ENCODE measurements around the gene MICALL2.

MICALL2 gene

DNA sequence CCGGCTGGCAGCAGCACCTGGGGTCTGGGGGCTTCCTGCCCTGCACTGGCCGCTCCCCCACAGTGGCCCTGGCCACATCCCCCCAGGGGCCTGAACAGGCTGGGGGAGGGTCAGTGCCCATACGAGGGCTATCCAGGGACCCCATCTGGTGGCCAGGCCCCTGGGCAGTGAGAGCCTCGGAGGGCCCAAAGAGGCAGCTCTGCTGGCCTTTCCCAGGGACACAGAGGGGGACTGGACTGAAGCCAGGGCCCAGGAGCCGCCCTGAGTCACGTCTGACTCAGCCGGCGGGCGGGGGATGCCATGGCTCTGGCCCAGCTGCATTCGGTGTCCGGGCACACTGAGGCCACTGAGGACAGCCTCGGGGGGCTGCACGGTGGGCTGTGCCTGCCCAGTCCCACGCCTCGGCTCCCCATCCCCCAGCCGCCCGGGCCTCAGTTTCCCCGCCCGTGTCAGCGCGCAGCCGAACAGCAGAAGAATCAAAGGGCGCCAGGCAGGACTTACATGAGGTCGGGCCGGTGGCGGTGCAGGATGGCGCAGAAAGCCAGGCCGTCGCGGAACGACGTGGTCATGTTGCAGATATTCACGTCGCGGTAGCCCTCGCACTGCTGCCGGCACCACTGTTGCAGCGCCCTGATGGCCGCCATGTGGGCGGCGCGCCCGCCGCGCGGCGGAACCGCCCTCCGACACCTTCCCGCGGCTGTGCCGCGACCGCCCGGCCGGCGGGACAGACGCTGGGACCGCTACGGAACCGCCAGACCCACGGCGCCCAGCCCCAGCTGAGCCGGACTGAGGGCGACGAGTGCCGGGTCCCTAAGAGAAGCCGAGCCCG lies at the start of gene MICALL2:
TSS of gene MICALL2 (minus strand) at position 788 of the 829 bp plus-strand sequence. CDS start at position 644, 144 bp downstream.
- Histone ChIP-seq H3K36me3 (ENCODE audit: control insufficient read depth, insufficient read depth, low read length, severe bottlenecking) (no peaks in the 10 kb centered on the region), H3K9ac (ENCODE audit: low read length) (peak within 1 kb of the TSS; percentile 95), H3K4me1 (ENCODE audit: control insufficient read depth, insufficient read depth, low read length) (peaks cover 53% of the 10 kb centered on the region), H3K4me3 (ENCODE audit: low read length) (peak within 1 kb of the TSS; percentile 89), H3K27me3 (replicated peaks; ENCODE audit: control insufficient read depth, insufficient read depth, low read length) (no peaks in the 10 kb centered on the region), H3K9me3 (ENCODE audit: control insufficient read depth, low read length) (no peaks in the 10 kb centered on the region)
- DNase-seq (ENCODE audit: low read depth), result peak; percentile 95

DNA sequence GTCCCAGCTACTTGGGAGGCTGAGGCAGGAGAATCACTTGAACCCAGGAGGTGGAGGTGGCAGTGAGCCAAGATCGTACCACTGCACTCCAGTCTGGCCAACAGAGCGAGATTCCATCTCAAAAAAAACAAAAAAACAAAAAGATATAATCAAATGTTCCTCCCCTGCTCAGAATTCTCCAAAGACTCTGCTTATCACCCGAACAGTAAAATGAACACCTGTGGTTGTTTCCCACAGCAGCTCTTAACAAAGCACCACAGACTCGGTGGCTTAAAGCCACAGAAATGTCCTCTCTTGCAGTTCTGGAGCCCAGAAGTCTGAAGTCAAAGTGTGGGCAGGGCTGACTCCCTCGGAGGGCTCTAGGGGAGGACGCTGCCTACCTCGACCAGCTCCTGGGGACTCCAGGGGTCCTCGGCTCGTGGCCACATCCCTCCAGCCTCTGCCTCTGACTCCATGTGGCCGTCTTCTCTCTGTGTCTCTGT lies 49.0 kb upstream of the MICALL2 start:
- H3K36me3 ChIP-seq (ENCODE audit: control insufficient read depth, insufficient read depth, low read length, severe bottlenecking), result no peaks in the 10 kb centered on the region
- no peak for DNase-seq (ENCODE audit: low read depth)
- H3K27me3 ChIP-seq (replicated peaks; ENCODE audit: control insufficient read depth, insufficient read depth, low read length), result no peaks in the 10 kb centered on the region
- H3K4me1 ChIP-seq (ENCODE audit: control insufficient read depth, insufficient read depth, low read length), result peaks cover 3% of the 10 kb centered on the region
- no peak overlapping the region for H3K9ac ChIP-seq (ENCODE audit: low read length)
- no peaks in the 10 kb centered on the region for H3K9me3 ChIP-seq (ENCODE audit: control insufficient read depth, low read length)
- no peak overlapping the region for H3K4me3 ChIP-seq (ENCODE audit: low read length)

DNA sequence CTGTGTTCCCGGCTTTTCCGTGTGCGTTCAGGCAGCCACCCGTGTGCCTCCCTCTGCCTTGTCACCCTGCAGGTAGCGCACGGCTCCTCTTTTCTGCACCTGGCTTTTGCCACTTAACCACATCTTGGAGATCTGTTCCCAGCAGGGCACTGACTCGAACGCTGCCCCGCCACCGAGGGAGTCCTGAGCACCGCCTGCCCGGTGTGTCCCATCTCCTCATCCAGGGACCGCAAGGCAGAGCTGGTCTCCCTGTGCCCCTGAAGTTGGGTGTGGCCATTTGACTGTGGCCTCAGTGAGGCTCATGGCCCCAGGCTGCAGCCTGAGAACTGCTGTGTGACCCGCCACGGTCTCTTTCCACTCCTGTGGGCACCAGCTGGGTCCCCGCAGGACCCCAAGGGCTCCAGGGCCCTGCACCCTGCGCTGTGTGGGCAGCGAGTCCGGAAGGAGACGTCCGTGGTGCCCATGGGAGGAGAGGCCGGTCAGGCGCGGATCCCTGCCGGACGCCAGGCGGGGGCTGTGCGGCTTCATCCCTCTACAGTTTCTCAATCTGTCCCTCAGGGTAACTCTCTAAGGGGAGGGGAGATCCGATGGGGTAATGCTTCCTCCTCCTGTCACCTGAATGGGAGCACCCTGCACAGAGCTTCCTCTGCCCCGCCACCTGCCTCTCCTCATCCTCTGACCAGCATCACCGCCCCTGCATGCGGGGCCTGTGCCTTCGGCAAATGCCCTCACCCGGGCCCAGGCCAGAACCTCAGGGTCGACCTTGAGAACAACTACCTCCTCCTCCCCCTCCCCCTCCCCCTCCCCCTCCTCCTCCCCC lies 46.7 kb upstream of the MICALL2 start:
- no peak for DNase-seq (ENCODE audit: low read depth)
- no peak overlapping the region for H3K9ac ChIP-seq (ENCODE audit: low read length)
- H3K36me3 ChIP-seq (ENCODE audit: control insufficient read depth, insufficient read depth, low read length, severe bottlenecking), result peaks cover 5% of the 10 kb centered on the region
- no peak overlapping the region for H3K4me3 ChIP-seq (ENCODE audit: low read length)
- H3K27me3 ChIP-seq (replicated peaks; ENCODE audit: control insufficient read depth, insufficient read depth, low read length), result no peaks in the 10 kb centered on the region
- H3K9me3 ChIP-seq (ENCODE audit: control insufficient read depth, low read length), result no peaks in the 10 kb centered on the region
- H3K4me1 ChIP-seq (ENCODE audit: control insufficient read depth, insufficient read depth, low read length), result peaks cover 12% of the 10 kb centered on the region

DNA sequence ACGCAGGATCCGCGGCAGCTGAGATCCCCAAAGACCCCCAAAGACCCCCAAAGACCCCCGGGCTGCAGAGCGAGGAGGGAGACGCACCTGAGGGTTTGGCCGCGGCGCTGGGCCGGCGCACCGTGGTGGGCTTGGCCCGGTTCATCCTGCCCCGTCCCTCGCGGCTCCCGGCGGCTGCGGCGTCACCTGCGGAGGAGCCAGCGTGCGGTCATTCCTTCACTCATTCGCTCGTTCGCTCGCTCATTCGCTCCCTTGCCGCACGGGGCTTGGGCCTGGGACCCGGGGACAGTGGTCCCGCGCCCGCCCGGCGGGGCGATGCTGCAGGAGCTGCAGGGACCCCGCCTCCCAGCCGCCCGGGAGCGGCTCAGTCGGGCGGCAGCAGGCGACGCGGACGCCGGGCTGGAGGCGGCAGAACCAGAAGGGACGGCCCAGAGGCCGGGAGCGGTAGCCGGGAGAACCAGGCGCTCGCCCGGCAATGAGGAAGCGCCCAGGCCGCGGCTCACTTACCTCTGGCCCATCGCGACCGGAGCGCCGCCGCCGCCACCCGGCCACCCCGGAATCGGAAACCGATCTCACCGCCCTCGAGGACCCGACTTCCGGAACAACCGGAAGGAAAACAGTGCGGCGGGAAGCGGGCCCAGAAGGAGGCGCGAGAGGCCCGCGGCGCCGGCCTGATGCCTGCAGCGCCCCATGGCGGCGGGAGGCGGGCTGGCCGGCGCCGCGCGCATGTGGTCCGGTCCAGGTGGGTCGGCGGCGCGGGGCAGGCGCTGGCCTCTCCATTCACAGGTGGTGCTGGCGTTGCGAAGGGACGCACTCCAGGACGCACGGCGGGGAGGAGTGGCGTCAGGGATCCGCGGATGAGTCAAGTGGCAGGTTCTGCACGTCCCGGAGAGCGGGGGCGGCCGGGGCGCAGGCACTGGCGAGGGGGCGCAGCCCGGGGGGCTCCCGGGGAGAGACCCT lies 44.8 kb upstream of the MICALL2 start, which contains the start of gene INTS1:
TSS of gene INTS1 (minus strand) at position 574 of the 960 bp plus-strand sequence. CDS start at position 145, 429 bp downstream.
- Histone ChIP-seq H3K4me1 (ENCODE audit: control insufficient read depth, insufficient read depth, low read length) (peaks cover 12% of the 10 kb centered on the region), H3K9me3 (ENCODE audit: control insufficient read depth, low read length) (no peaks in the 10 kb centered on the region), H3K4me3 (ENCODE audit: low read length) (peak within 1 kb of the TSS; percentile 88), H3K36me3 (ENCODE audit: control insufficient read depth, insufficient read depth, low read length, severe bottlenecking) (peaks cover 19% of the 10 kb centered on the region), H3K9ac (ENCODE audit: low read length) (peak within 1 kb of the TSS; percentile 87), H3K27me3 (replicated peaks; ENCODE audit: control insufficient read depth, insufficient read depth, low read length) (no peaks in the 10 kb centered on the region)
- DNase-seq (ENCODE audit: low read depth), result peak; percentile 98

DNA sequence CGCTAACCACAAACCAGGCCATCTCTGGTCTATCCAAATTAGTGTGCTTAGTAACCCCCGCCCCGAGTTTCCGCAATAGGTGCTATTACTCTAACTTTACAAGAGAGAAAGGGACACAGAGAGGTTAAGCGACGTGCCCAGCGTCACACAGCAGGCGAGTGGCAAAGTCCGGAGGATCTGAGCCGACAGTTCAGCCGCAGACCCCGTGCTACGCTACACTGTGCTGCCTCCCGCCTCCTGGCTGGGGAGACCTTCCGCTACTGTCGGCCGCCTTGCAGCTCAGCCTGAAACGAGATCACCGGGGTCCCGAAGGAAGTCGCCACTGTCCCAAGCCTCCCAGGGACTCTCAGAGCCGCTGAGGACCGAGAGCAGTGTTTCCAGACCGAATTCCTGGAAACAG lies 44.1 kb upstream of the MICALL2 start:
- Histone ChIP-seq H3K4me1 (ENCODE audit: control insufficient read depth, insufficient read depth, low read length) (peaks cover 12% of the 10 kb centered on the region), H3K9ac (ENCODE audit: low read length) (peak overlapping the region; percentile 87), H3K36me3 (ENCODE audit: control insufficient read depth, insufficient read depth, low read length, severe bottlenecking) (peaks cover 19% of the 10 kb centered on the region), H3K27me3 (replicated peaks; ENCODE audit: control insufficient read depth, insufficient read depth, low read length) (no peaks in the 10 kb centered on the region), H3K4me3 (ENCODE audit: low read length) (peak overlapping the region; percentile 88), H3K9me3 (ENCODE audit: control insufficient read depth, low read length) (no peaks in the 10 kb centered on the region)
- no peak for DNase-seq (ENCODE audit: low read depth)

DNA sequence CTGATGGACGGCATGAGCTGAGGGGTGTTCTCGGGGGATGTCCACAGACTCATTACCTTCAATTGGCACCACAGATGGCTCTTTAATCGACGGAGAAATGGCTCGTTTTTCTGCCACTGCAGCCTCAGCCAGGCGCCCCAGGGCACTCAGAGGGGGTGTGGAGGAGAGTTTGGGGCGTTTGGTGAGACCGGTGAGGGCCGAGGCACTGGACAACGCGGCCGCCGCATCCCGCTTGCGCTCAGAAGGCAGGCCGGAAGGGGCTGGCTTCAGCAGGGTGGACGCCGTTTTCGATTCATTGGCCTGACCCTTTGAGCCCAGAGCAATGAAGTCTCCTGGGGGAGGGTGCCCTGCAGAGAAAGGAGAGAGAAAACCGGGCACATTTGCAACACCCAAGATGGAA lies 43.6 kb upstream of the MICALL2 start:
- peak overlapping the region; percentile 88 for H3K4me3 ChIP-seq (ENCODE audit: low read length)
- DNase-seq (ENCODE audit: low read depth), result no peak
- H3K27me3 ChIP-seq (replicated peaks; ENCODE audit: control insufficient read depth, insufficient read depth, low read length), result no peaks in the 10 kb centered on the region
- peaks cover 24% of the 10 kb centered on the region for H3K36me3 ChIP-seq (ENCODE audit: control insufficient read depth, insufficient read depth, low read length, severe bottlenecking)
- peak overlapping the region; percentile 87 for H3K9ac ChIP-seq (ENCODE audit: low read length)
- H3K9me3 ChIP-seq (ENCODE audit: control insufficient read depth, low read length), result no peaks in the 10 kb centered on the region
- H3K4me1 ChIP-seq (ENCODE audit: control insufficient read depth, insufficient read depth, low read length), result peaks cover 12% of the 10 kb centered on the region

DNA sequence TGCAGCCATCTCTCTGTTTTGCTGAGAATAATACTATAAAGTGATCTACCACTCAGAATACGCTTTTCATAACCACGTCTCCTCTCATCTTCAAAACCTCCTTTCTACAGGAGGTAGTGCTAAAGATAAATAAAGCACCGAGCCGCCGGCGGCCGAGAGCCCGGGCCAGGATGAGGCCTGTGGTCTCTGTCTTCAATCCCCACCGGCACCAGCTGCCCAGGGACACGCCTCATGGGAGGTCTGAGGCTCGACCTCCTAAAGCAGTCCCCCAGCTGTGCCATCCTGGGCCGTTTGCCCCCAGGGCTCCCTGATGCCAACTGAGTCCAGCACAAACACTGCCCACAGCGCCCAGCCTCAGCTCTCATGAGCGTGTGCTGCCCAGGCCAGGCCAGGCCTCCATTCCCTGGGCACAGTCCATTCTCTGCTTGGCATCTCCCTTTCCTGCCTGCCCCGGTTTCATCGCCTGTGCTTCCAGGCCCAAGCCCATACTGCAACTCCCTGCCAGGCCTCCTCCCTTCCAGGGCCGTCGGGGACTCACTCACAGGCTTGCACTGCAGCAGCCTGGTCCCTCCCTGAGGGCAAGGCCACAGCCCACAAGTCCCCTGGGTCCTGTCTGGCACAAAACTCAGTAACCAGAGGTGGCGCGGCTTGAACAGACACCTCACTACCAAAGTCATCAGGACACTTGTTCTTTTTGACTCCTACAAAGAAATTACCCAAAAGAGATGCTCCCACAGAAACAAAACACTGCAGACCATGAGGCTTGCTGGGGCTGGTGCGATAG lies 42.4 kb upstream of the MICALL2 start:
- Histone ChIP-seq H3K27me3 (replicated peaks; ENCODE audit: control insufficient read depth, insufficient read depth, low read length) (no peaks in the 10 kb centered on the region), H3K9ac (ENCODE audit: low read length) (no peak overlapping the region), H3K4me1 (ENCODE audit: control insufficient read depth, insufficient read depth, low read length) (peaks cover 12% of the 10 kb centered on the region), H3K9me3 (ENCODE audit: control insufficient read depth, low read length) (no peaks in the 10 kb centered on the region), H3K4me3 (ENCODE audit: low read length) (no peak overlapping the region), H3K36me3 (ENCODE audit: control insufficient read depth, insufficient read depth, low read length, severe bottlenecking) (peaks cover 35% of the 10 kb centered on the region)
- no peak for DNase-seq (ENCODE audit: low read depth)

DNA sequence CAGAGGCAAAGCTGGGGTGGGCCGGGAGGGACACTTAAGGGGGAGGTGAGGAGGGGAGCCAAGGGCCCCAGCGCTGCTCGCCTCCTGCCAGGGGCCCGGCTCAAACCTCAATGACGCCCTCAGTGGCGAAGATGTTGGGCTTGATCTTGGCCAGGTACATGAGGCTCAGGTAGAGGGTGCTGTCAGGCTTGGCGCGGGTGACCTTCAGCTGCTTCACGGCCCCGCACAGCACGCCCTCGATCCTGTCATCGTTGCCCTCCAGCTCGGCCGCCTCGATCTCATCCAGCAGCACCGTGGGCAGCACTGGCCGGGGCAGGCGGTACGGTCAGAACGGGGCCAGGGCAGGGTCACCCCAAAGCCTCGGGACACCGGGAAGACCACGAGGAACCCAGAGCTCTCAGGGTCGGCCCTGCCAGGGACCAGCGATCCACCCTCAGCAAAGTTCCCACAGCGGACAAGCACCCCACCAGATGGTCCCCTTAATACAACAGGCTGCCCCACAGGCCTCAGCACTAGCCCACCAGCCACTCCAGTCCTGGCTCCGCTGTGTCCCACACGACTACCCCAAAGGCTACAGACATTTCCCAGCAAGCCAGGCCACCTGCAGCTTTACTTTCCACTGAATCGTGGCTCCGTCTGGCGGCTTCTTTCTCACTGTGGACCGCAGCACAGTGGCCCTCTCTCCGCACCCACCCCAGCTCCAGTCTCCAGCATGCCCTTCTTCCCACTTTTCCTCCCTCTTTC lies 41.0 kb upstream of the MICALL2 start:
- DNase-seq (ENCODE audit: low read depth), result no peak
- Histone ChIP-seq H3K36me3 (ENCODE audit: control insufficient read depth, insufficient read depth, low read length, severe bottlenecking) (peaks cover 42% of the 10 kb centered on the region), H3K9ac (ENCODE audit: low read length) (no peak overlapping the region), H3K27me3 (replicated peaks; ENCODE audit: control insufficient read depth, insufficient read depth, low read length) (no peaks in the 10 kb centered on the region), H3K9me3 (ENCODE audit: control insufficient read depth, low read length) (no peaks in the 10 kb centered on the region), H3K4me1 (ENCODE audit: control insufficient read depth, insufficient read depth, low read length) (peaks cover 12% of the 10 kb centered on the region), H3K4me3 (ENCODE audit: low read length) (no peak overlapping the region)

DNA sequence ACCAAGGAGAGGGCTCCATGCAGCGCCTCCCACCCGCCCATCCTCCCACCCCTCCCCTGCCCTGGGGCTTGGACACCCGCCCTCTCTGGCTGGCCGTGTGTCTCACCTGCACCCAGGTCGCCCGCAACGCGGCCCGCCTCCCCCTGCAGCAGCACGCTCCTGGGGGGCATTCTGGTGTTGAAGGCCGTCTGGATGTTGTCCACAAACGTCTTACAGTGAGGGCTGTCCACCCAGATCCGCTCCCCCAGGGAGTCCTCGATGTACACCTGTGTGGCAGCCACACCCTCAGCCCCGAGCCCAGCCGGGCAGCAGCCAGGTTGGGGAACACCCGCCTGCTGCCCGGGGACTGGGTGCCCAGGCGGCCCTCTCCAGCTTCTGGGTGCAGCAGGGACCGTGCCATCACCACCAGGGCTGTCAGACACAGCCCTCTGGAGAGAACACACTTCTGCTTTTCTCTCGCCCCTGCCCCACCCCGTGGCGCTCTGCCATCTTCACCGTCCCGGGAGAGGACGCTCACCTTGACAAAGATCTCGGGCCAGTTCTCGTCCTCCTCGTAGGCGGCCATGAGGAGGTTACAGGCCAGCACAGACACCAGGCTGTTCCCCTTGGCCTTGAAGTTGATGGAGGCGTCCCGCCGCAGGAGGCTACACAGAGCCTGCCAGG lies 40.2 kb upstream of the MICALL2 start:
- no peak for DNase-seq (ENCODE audit: low read depth)
- peaks cover 42% of the 10 kb centered on the region for H3K36me3 ChIP-seq (ENCODE audit: control insufficient read depth, insufficient read depth, low read length, severe bottlenecking)

More for the DNA sequence above, 40.2 kb upstream of the MICALL2 start:
- Histone ChIP-seq H3K4me3 (ENCODE audit: low read length) (no peak overlapping the region), H3K9ac (ENCODE audit: low read length) (no peak overlapping the region), H3K9me3 (ENCODE audit: control insufficient read depth, low read length) (no peaks in the 10 kb centered on the region), H3K27me3 (replicated peaks; ENCODE audit: control insufficient read depth, insufficient read depth, low read length) (no peaks in the 10 kb centered on the region), H3K4me1 (ENCODE audit: control insufficient read depth, insufficient read depth, low read length) (peaks cover 12% of the 10 kb centered on the region)

Data from adipocyte (in vitro differentiated cells).